GM23338 (cell line): ENCODE measurements around the gene PCSK1. TPM values are rescaled to one million over a fixed set of nuclear protein-coding genes. Genes with fewer than 3 reads are reported as not detected.

Experiments used
- ATAC-seq: fragments of 200-7000 bp; cut with Tn5 transposase; 3 replicates; pipeline ENCODE4 v1.9.1; 2020
- DNase-seq: peaks from one replicate; pipeline ENCODE4 v3.0.0-alpha.2; 2015; ENCODE audit warnings: low spot score
- H2AFZ ChIP-seq: fragments of 200-600 bp; sonication (generic); 2 replicates; pipeline ENCODE4 v1.8.0; 2016; ENCODE audit warnings: antibody characterized with exemption, mild to moderate bottlenecking, moderate library complexity
- H3F3A ChIP-seq: fragments of 200-600 bp; sonication (generic); replicated peaks from 2 replicates; pipeline ENCODE4 v1.8.0; 2017; ENCODE audit warnings: antibody characterized with exemption, mixed run types, low read depth
- H3K27ac ChIP-seq: fragments of 200-600 bp; sonication (generic); 2 replicates; pipeline ENCODE4 v1.6.1; 2016; ENCODE audit warnings: low read depth
- H3K27me3 ChIP-seq: fragments of 200-600 bp; sonication (generic); 2 replicates; pipeline ENCODE4 v1.8.0; 2016; ENCODE audit warnings: mild to moderate bottlenecking, mixed run types, moderate library complexity; ENCODE audit not compliant: insufficient read depth
- H3K36me3 ChIP-seq: fragments of 200-600 bp; sonication (generic); 2 replicates; pipeline ENCODE4 v1.8.0; 2016; ENCODE audit warnings: mild to moderate bottlenecking; ENCODE audit not compliant: insufficient read depth
- H3K4me1 ChIP-seq: fragments of 200-600 bp; sonication (generic); 2 replicates; pipeline ENCODE4 v1.8.0; 2016; ENCODE audit warnings: mild to moderate bottlenecking, moderate library complexity; ENCODE audit not compliant: insufficient read depth
- H3K4me2 ChIP-seq: fragments of 200-600 bp; sonication (generic); 2 replicates; pipeline ENCODE4 v1.7.1; 2017; ENCODE audit warnings: mixed run types
- H3K4me3 ChIP-seq: fragments of 200-600 bp; sonication (generic); 2 replicates; pipeline ENCODE4 v1.6.1; 2016; ENCODE audit warnings: mixed run types
- H3K79me2 ChIP-seq: fragments of 200-600 bp; sonication (generic); replicated peaks from 2 replicates; pipeline ENCODE4 v1.8.0; 2017; ENCODE audit warnings: mild to moderate bottlenecking; ENCODE audit not compliant: insufficient read depth
- H3K9me2 ChIP-seq: fragments of 200-600 bp; sonication (generic); 2 replicates; pipeline ENCODE4 v1.8.0; 2017; ENCODE audit not compliant: insufficient read depth
- H4K20me1 ChIP-seq: fragments of 200-600 bp; sonication (generic); replicated peaks from 2 replicates; pipeline ENCODE4 v1.8.0; 2017; ENCODE audit warnings: mild to moderate bottlenecking; ENCODE audit not compliant: insufficient read depth
- H3K27ac Mint-ChIP-seq: 2 replicates; pipeline ENCODE4 v1.8.0; 2020; ENCODE audit warnings: inconsistent platforms, mild to moderate bottlenecking, moderate library complexity, mixed read lengths
- H3K27me3 Mint-ChIP-seq: 3 replicates; pipeline ENCODE4 v1.8.0; 2022; ENCODE audit warnings: low read depth, mild to moderate bottlenecking, moderate library complexity, mixed read lengths, inconsistent platforms; ENCODE audit not compliant: insufficient read depth, poor library complexity
- H3K36me3 Mint-ChIP-seq: 3 replicates; pipeline ENCODE4 v1.8.0; 2021; ENCODE audit warnings: low read depth, mild to moderate bottlenecking, inconsistent platforms, moderate library complexity, mixed read lengths
- H3K4me1 Mint-ChIP-seq: 3 replicates; pipeline ENCODE4 v1.8.0; 2020; ENCODE audit warnings: mild to moderate bottlenecking, inconsistent platforms, mixed read lengths
- H3K4me3 Mint-ChIP-seq: 3 replicates; pipeline ENCODE4 v1.8.0; 2021; ENCODE audit warnings: moderate library complexity, mild to moderate bottlenecking, inconsistent platforms, mixed read lengths
- H3K9me3 Mint-ChIP-seq: 3 replicates; pipeline ENCODE4 v1.8.0; 2020; ENCODE audit warnings: moderate library complexity, mild to moderate bottlenecking, inconsistent platforms, mixed read lengths
- CREB1 ChIP-seq: fragments of 250-450 bp; sonication (Bioruptor Pico); IDR thresholded peaks from 2 replicates; pipeline ENCODE4 v1.5.0; 2020; ENCODE audit warnings: low read depth, mild to moderate bottlenecking, moderate library complexity
- CTCF ChIP-seq, 2 experiments: fragments of 200-600 bp in 1 of 2; sonication (generic) in 1 of 2; conservative IDR thresholded peaks; 2 replicates each; pipeline versions ENCODE4 v1.5.1 to v1.6.1; 2016 to 2017; ENCODE audit warnings: antibody characterized with exemption in 2 of 2, low read depth in 2 of 2, mild to moderate bottlenecking in 2 of 2, moderate library complexity in 1 of 2
- ETS1 ChIP-seq: IDR thresholded peaks from 2 replicates; pipeline ENCODE4 v1.6.1; 2016; ENCODE audit warnings: antibody characterized with exemption
- EZH2 ChIP-seq: fragments of 200-600 bp; sonication (generic); IDR thresholded peaks from one replicate; pipeline ENCODE4 v1.8.0; 2017; ENCODE audit warnings: antibody characterized with exemption, mild to moderate bottlenecking, low read depth; ENCODE audit not compliant: unreplicated experiment
- EZH2phosphoT487 ChIP-seq: fragments of 200-600 bp; sonication (generic); IDR thresholded peaks from one replicate; pipeline ENCODE4 v1.8.1; 2018; ENCODE audit warnings: antibody characterized with exemption; ENCODE audit not compliant: unreplicated experiment
- JUNB ChIP-seq: IDR thresholded peaks from one replicate; pipeline ENCODE4 v1.6.1; 2016; ENCODE audit warnings: antibody characterized with exemption; ENCODE audit not compliant: unreplicated experiment
- NANOG ChIP-seq: IDR thresholded peaks from 2 replicates; pipeline ENCODE4 v1.6.1; 2016; ENCODE audit warnings: antibody characterized with exemption, borderline replicate concordance
- REST ChIP-seq: IDR thresholded peaks from one replicate; pipeline ENCODE4 v1.6.1; 2018; ENCODE audit warnings: antibody characterized with exemption; ENCODE audit not compliant: unreplicated experiment
- STAT1 ChIP-seq: IDR thresholded peaks from one replicate; pipeline ENCODE4 v1.6.1; 2016; ENCODE audit warnings: antibody characterized with exemption; ENCODE audit not compliant: unreplicated experiment
- ZNF462 ChIP-seq: fragments of 250-450 bp; sonication (Bioruptor Pico); IDR thresholded peaks from 2 replicates; pipeline ENCODE4 v1.5.0; 2020; ENCODE audit warnings: mild to moderate bottlenecking, moderate library complexity
- polyA plus RNA-seq: library from polyadenylated mRNA; unstranded; fragments of >200 nt; fragmentation: Nextera tagmentation; extraction: Ambion mirVana; gene quantifications from 2 replicates; pipeline ENCODE4 v1.2.1, GENCODE V29; 2016
- total RNA-seq: library from RNA; depleted of rRNA; stranded (reverse); fragments of >200 nt; shearing (Covaris generic); gene quantifications from 2 replicates; pipeline ENCODE4 v1.2.3, GENCODE V29; 2014

PCSK1 gene
- total and polyA plus RNA-seq, 2 experiments from 2014 or later: 2.3 to 2.7 TPM

- TF ChIP-seq CREB1 (CRISPR knock-in tag): no peak
- TF ChIP-seq JUNB: no peak
- TF ChIP-seq NANOG: no peak
- TF ChIP-seq EZH2phosphoT487: no peak
- no peak for TF ChIP-seq CTCF (conservative IDR thresholded peaks at IDR 0.05; ENCODE audit: low read depth in 2 of 2)
- TF ChIP-seq REST: no peak
- TF ChIP-seq STAT1: no peak
Measured at GRCh38 chr5:96468956-96469355, 35.9 kb upstream of the PCSK1 start (continued).

GRCh38 chr5:96463091-96463490, 30.0 kb upstream of the PCSK1 start:
- no peak overlapping the region for H3K27ac Mint-ChIP-seq
- no peaks in the 10 kb centered on the region for H3K27me3 Mint-ChIP-seq
- Histone ChIP-seq H3K27me3 (no peaks in the 10 kb centered on the region), H3F3A (no peaks in the 10 kb centered on the region), H3K4me2 (no peak overlapping the region), H3K9me2 (no peaks in the 10 kb centered on the region), H4K20me1 (no peaks in the 10 kb centered on the region), H3K4me3 (no peak overlapping the region), H2AFZ (no peak overlapping the region; the same call in 1 of the 2 replicates), H3K27ac (no peak overlapping the region), H3K79me2 (no peaks in the 10 kb centered on the region), H3K4me1 (peaks cover 7% of the 10 kb centered on the region; the same call in 1 of the 2 replicates), H3K36me3 (no peaks in the 10 kb centered on the region)
- peaks cover 17% of the 10 kb centered on the region for H3K4me1 Mint-ChIP-seq
- ATAC-seq (no peak), DNase-seq (no peak)
- H3K4me3 Mint-ChIP-seq: no peak overlapping the region
- H3K9me3 Mint-ChIP-seq: no peaks in the 10 kb centered on the region
- no peaks in the 10 kb centered on the region for H3K36me3 Mint-ChIP-seq
- TF ChIP-seq ETS1 (no peak), CTCF (conservative IDR thresholded peaks at IDR 0.05; ENCODE audit: low read depth in 2 of 2) (no peak), CREB1 (CRISPR knock-in tag) (no peak), ZNF462 (CRISPR knock-in tag) (no peak), STAT1 (no peak), EZH2 (no peak)
